Stomach (tissue), 4 donors: Measurements from ENCODE around the gene ARHGAP26.

Experiments used
- EP300 ChIP-seq: sonication (generic); formaldehyde crosslinking; IDR thresholded peaks from one replicate; pipeline ENCODE4 v1.6.1; 2017; ENCODE audit warnings: antibody characterized with exemption
- POLR2A ChIP-seq, 4 donors: fragments of 450-650 bp; IDR thresholded peaks; one replicate each; pipeline ENCODE4 v1.6.1; 2016; ENCODE audit warnings: antibody characterized with exemption in 4 of 4, control low read depth in 2 of 4, mild to moderate bottlenecking in 1 of 4, moderate library complexity in 1 of 4
- TF ChIP-seq, protein P1 (sequence below), 7 experiments: fragments of 450-650 bp in 4 of 7; fragments of 200-600 bp in 3 of 7; sonication (generic) in 3 of 7; IDR thresholded peaks; one replicate each; pipeline ENCODE4 v1.5.1; 2016 to 2019; ENCODE audit warnings: antibody characterized with exemption in 7 of 7, control low read depth in 2 of 7, mild to moderate bottlenecking in 1 of 7

DNA sequence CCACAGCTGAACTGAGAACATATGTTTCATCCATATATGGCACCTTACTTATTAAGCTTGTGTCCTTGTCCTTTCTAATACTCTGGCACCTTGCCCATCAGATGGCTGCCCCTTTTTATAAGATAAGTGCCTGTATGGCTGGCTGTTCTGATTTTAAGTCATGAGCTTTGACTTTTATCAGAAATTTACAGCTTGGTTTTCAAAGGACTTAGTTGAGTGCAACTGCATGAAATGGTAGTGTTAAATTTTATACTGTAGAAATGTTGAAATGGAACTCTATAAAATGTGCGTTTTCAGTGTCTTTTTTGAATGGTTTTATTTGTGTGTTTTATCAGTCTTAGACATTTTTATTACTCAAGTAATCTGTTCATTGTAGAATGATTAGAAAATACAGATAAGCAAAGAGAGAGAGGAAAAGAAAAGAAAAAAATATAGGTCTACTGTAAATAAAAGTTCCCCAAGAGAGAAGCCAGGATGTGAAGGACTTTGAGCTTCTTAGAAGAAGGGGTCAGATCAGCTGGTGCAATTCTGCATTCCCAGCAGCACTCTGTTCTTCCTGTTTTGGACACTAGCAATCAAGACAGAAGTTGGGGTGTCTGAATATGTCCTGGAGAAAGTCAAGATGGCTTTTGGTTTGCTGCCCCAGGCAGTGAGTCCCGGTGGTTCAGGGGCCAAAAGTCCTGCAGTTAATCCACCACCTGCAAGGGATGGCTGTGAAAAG is 38.9 kb downstream of the ARHGAP26 start:
- TF ChIP-seq POLR2A (IDR thresholded peaks at IDR 0.05) (no peak), EP300 (no peak)
- TF ChIP-seq, protein P1, sequence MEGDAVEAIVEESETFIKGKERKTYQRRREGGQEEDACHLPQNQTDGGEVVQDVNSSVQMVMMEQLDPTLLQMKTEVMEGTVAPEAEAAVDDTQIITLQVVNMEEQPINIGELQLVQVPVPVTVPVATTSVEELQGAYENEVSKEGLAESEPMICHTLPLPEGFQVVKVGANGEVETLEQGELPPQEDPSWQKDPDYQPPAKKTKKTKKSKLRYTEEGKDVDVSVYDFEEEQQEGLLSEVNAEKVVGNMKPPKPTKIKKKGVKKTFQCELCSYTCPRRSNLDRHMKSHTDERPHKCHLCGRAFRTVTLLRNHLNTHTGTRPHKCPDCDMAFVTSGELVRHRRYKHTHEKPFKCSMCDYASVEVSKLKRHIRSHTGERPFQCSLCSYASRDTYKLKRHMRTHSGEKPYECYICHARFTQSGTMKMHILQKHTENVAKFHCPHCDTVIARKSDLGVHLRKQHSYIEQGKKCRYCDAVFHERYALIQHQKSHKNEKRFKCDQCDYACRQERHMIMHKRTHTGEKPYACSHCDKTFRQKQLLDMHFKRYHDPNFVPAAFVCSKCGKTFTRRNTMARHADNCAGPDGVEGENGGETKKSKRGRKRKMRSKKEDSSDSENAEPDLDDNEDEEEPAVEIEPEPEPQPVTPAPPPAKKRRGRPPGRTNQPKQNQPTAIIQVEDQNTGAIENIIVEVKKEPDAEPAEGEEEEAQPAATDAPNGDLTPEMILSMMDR (IDR thresholded peaks at IDR 0.05) = no peak
